ENCODE data around the gene FBXO36. TPM values are rescaled to one million over a fixed set of nuclear protein-coding genes. Genes with fewer than 3 reads are reported as not detected.

The FBXO36 gene
- total and polyA plus RNA-seq, 2 of the 13 experiments (the other 11 are each of a cell fraction or from before 2014, with no cell fraction given), result 2.8 TPM

- no peak for TF ChIP-seq CREM (IDR thresholded peaks at IDR 0.05)
- no peak for TF ChIP-seq CREM (CRISPR knock-in tag; IDR thresholded peaks at IDR 0.05)
- TF ChIP-seq, protein P1, sequence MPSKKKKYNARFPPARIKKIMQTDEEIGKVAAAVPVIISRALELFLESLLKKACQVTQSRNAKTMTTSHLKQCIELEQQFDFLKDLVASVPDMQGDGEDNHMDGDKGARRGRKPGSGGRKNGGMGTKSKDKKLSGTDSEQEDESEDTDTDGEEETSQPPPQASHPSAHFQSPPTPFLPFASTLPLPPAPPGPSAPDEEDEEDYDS (CRISPR knock-in tag; IDR thresholded peaks at IDR 0.05), result no peak
- 0 out of 2 replicates have a peak, but pooled peaks have one; percentile 14 for TF ChIP-seq ZNF564 (CRISPR knock-in tag; IDR thresholded peaks at IDR 0.05)
- 0 out of 2 replicates have a peak, but pooled peaks have one; percentile 12 for TF ChIP-seq REL (CRISPR knock-in tag; conservative IDR thresholded peaks at IDR 0.05)
- TF ChIP-seq ISL2 (CRISPR knock-in tag; IDR thresholded peaks at IDR 0.05), result peak; percentile 33; the same call in 1 of the 2 replicates
- no peak for TF ChIP-seq ZNF10 (CRISPR knock-in tag; IDR thresholded peaks at IDR 0.05; ENCODE audit: borderline replicate concordance, low read depth)
- no peak for TF ChIP-seq ZBTB39 (CRISPR knock-in tag; IDR thresholded peaks at IDR 0.05)
- no peak for TF ChIP-seq MAZ (IDR thresholded peaks at IDR 0.05; ENCODE audit: borderline replicate concordance, low read depth, low read length)
- TF ChIP-seq MAZ (CRISPR knock-in tag; IDR thresholded peaks at IDR 0.05; ENCODE audit: low read depth), result no peak
- TF ChIP-seq, protein P2, sequence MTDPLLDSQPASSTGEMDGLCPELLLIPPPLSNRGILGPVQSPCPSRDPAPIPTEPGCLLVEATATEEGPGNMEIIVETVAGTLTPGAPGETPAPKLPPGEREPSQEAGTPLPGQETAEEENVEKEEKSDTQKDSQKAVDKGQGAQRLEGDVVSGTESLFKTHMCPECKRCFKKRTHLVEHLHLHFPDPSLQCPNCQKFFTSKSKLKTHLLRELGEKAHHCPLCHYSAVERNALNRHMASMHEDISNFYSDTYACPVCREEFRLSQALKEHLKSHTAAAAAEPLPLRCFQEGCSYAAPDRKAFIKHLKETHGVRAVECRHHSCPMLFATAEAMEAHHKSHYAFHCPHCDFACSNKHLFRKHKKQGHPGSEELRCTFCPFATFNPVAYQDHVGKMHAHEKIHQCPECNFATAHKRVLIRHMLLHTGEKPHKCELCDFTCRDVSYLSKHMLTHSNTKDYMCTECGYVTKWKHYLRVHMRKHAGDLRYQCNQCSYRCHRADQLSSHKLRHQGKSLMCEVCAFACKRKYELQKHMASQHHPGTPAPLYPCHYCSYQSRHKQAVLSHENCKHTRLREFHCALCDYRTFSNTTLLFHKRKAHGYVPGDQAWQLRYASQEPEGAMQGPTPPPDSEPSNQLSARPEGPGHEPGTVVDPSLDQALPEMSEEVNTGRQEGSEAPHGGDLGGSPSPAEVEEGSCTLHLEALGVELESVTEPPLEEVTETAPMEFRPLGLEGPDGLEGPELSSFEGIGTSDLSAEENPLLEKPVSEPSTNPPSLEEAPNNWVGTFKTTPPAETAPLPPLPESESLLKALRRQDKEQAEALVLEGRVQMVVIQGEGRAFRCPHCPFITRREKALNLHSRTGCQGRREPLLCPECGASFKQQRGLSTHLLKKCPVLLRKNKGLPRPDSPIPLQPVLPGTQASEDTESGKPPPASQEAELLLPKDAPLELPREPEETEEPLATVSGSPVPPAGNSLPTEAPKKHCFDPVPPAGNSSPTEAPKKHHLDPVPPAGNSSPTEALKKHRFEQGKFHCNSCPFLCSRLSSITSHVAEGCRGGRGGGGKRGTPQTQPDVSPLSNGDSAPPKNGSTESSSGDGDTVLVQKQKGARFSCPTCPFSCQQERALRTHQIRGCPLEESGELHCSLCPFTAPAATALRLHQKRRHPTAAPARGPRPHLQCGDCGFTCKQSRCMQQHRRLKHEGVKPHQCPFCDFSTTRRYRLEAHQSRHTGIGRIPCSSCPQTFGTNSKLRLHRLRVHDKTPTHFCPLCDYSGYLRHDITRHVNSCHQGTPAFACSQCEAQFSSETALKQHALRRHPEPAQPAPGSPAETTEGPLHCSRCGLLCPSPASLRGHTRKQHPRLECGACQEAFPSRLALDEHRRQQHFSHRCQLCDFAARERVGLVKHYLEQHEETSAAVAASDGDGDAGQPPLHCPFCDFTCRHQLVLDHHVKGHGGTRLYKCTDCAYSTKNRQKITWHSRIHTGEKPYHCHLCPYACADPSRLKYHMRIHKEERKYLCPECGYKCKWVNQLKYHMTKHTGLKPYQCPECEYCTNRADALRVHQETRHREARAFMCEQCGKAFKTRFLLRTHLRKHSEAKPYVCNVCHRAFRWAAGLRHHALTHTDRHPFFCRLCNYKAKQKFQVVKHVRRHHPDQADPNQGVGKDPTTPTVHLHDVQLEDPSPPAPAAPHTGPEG (CRISPR knock-in tag; IDR thresholded peaks at IDR 0.05), result no peak
- TF ChIP-seq NFKB2 (CRISPR knock-in tag; IDR thresholded peaks at IDR 0.05; ENCODE audit: borderline replicate concordance), result peak; percentile 94
- TF ChIP-seq ZNF780A (CRISPR knock-in tag; IDR thresholded peaks at IDR 0.05), result no peak; the same call in 1 of the 2 replicates
- TF ChIP-seq KLF13 (CRISPR knock-in tag; IDR thresholded peaks at IDR 0.05), result no peak
- no peak; the same call in 1 of the 2 replicates for TF ChIP-seq GFI1 (CRISPR knock-in tag; IDR thresholded peaks at IDR 0.05; ENCODE audit: borderline replicate concordance)
- peak; percentile 84 for TF ChIP-seq ZNF781 (CRISPR knock-in tag; IDR thresholded peaks at IDR 0.05; ENCODE audit: borderline replicate concordance, not compliant biosample characterization)
- no peak for TF ChIP-seq MED8 (CRISPR knock-in tag; IDR thresholded peaks at IDR 0.05; ENCODE audit: insufficient replicate concordance)
- TF ChIP-seq ZNF143 (CRISPR knock-in tag; IDR thresholded peaks at IDR 0.05), result no peak
- TF ChIP-seq GABPA (IDR thresholded peaks at IDR 0.05; ENCODE audit: low read depth, low read length), result peak; percentile 67
- TF ChIP-seq GABPA (CRISPR knock-in tag; IDR thresholded peaks at IDR 0.05; ENCODE audit: low read depth), result peak; percentile 65
- TF ChIP-seq ZFP36L1 (CRISPR knock-in tag; IDR thresholded peaks at IDR 0.05), result 0 out of 2 replicates have a peak, but pooled peaks have one; percentile 21
- TF ChIP-seq ZNF720 (CRISPR knock-in tag; IDR thresholded peaks at IDR 0.05), result no peak
These were observed at the start of gene FBXO36 (continued) for GRCh38 chr2:229922449-229923386.

Measured in HepG2 (cell line).